ENCODE data around the gene TFPT. TPM values are rescaled to one million over a fixed set of nuclear protein-coding genes. Genes with fewer than 3 reads are reported as not detected.

Gene TFPT
- polyA plus RNA-seq (2011; rRNA removed) = 15.3 and 18.8 TPM in 2 replicates
- polyA minus RNA-seq (2011; rRNA and poly(A)+ RNA removed) = 6.8 and 6.9 TPM in 2 replicates

- no peak for TF ChIP-seq CTCF (IDR thresholded peaks at IDR 0.05; ENCODE audit: insufficient read depth, low read depth, low read length)
- Histone ChIP-seq H3K4me3 (ENCODE audit: low read depth, low read length) (peak within 1 kb of the TSS; percentile 67), H3K27me3 (ENCODE audit: control insufficient read depth, insufficient read depth, low read length) (no peaks in the 10 kb centered on the region), H3K36me3 (ENCODE audit: control insufficient read depth, insufficient read depth, low read length) (peaks cover 11% of the 10 kb centered on the region)
- DNase-seq (ENCODE audit: low read depth) = peak; percentile 77
- ChIA-PET CTCF (interaction anchor here (0.7 to 1.4 kb wide), 2 partner anchors 17 to 18 kb away, joined by 3 to 4 read pairs; no protein-coding TSS in a partner anchor), POLR2A (interaction anchor here (1.4 kb wide), 1 partner anchor 22 kb away, joined by 7 read pairs; the partner anchor contains the start of gene CNOT3)
Observed at GRCh38 chr19:54115109-54116063, at the start of gene TFPT, which contains the start of gene PRPF31. TFPT (minus strand) TSS chr19:54115657; CDS start chr19:54115269, 388 bp downstream. PRPF31 (plus strand) TSS chr19:54115754; CDS start chr19:54118279, 2,525 bp downstream.

GRCh38 chr19:54165222-54165621 is 49.8 kb upstream of the TFPT start:
- ChIA-PET CTCF (interaction anchor here (1.5 kb wide), 1 partner anchor 101 kb away, joined by 4 read pairs; no protein-coding TSS in a partner anchor), POLR2A (no interaction called here)
- Histone ChIP-seq H3K27me3 (ENCODE audit: control insufficient read depth, insufficient read depth, low read length) (no peaks in the 10 kb centered on the region), H3K36me3 (ENCODE audit: control insufficient read depth, insufficient read depth, low read length) (no peaks in the 10 kb centered on the region), H3K4me3 (ENCODE audit: low read depth, low read length) (no peak overlapping the region)
- TF ChIP-seq CTCF (IDR thresholded peaks at IDR 0.05; ENCODE audit: insufficient read depth, low read depth, low read length) = no peak
- no peak for DNase-seq (ENCODE audit: low read depth)

- CTCF ChIA-PET = interaction anchor here (1.5 kb wide), 1 partner anchor 101 kb away, joined by 4 read pairs; no protein-coding TSS in a partner anchor
- POLR2A ChIA-PET = no interaction called here
- no peak for DNase-seq (ENCODE audit: low read depth)
Observed at GRCh38 chr19:54164369-54165068, 49.1 kb upstream of the TFPT start.

GRCh38 chr19:54162884-54163283 is 47.4 kb upstream of the TFPT start:
- CTCF ChIA-PET = no interaction called here
- H3K36me3 ChIP-seq (ENCODE audit: control insufficient read depth, insufficient read depth, low read length) = no peaks in the 10 kb centered on the region
- POLR2A ChIA-PET = no interaction called here
- no peak for DNase-seq (ENCODE audit: low read depth)
- H3K4me3 ChIP-seq (ENCODE audit: low read depth, low read length) = no peak overlapping the region; the same call in 1 of the 2 replicates
- no peaks in the 10 kb centered on the region for H3K27me3 ChIP-seq (ENCODE audit: control insufficient read depth, insufficient read depth, low read length)
- TF ChIP-seq CTCF (IDR thresholded peaks at IDR 0.05; ENCODE audit: insufficient read depth, low read depth, low read length) = no peak

More at GRCh38 chr19:54164369-54165068, 49.1 kb upstream of the TFPT start:
- Histone ChIP-seq H3K36me3 (ENCODE audit: control insufficient read depth, insufficient read depth, low read length) (no peaks in the 10 kb centered on the region), H3K27me3 (ENCODE audit: control insufficient read depth, insufficient read depth, low read length) (no peaks in the 10 kb centered on the region), H3K4me3 (ENCODE audit: low read depth, low read length) (peak overlapping the region; percentile 23)
- TF ChIP-seq CTCF (IDR thresholded peaks at IDR 0.05; ENCODE audit: insufficient read depth, low read depth, low read length) = no peak
